ENCODE measurements around the gene OAF.

- no peak for TF ChIP-seq CTCF (IDR thresholded peaks at IDR 0.05)
- TF ChIP-seq EZH2 (IDR thresholded peaks at IDR 0.05; ENCODE audit: borderline replicate concordance, insufficient read depth, low read depth, low read length, poor library complexity, severe bottlenecking), result no peak
Measured at GRCh38 chr11:120203626-120204025, 7.2 kb upstream of the OAF start.
